NCI-H460 (cell line): ENCODE results near the gene GPHB5. TPM values are rescaled to one million over a fixed set of nuclear protein-coding genes. Genes with fewer than 3 reads are reported as not detected.
"Not testable (repeated sequence)": the region's sequence is repeated elsewhere in the genome, so short reads cannot be mapped to it uniquely, and the experiment has no call there.

Experiments used
- DNase-seq: peaks from one replicate; pipeline ENCODE4 v3.0.0-alpha.2; 2016; ENCODE audit warnings: low read depth; ENCODE audit errors: extremely low read depth
- polyA plus RNA-seq: library from polyadenylated mRNA; depleted of rRNA; stranded (reverse); fragments of >200 nt; gene quantifications from 2 replicates; pipeline ENCODE4 v1.2.3, GENCODE V29; 2014; cell fraction: nucleus; rRNA removed
- total RNA-seq: library from RNA; depleted of rRNA; stranded (reverse); fragments of >200 nt; shearing (Covaris generic); gene quantifications from 2 replicates; pipeline ENCODE4 v1.2.3, GENCODE V29; 2014; rRNA removed

The GPHB5 gene
- not detected in 2 replicates for total RNA-seq
- polyA plus RNA-seq, result not detected in 2 replicates

- DNase-seq, result no peak
Observed at GRCh38 chr14:63318835-63319234, at the start of gene GPHB5. GPHB5 (minus strand) TSS chr14:63318935; CDS start chr14:63317849, 1,086 bp downstream.

- no peak for DNase-seq
Observed at GRCh38 chr14:63367742-63368364, 49.1 kb upstream of the GPHB5 start.

GRCh38 chr14:63362389-63362819 is 43.7 kb upstream of the GPHB5 start:
- DNase-seq, result no peak

- no peak for DNase-seq
Observed at GRCh38 chr14:63361790-63362189, 43.1 kb upstream of the GPHB5 start.

- no peak for DNase-seq
Observed at GRCh38 chr14:63357841-63358240, 39.1 kb upstream of the GPHB5 start.

- no peak for DNase-seq
Observed at GRCh38 chr14:63345826-63346225, 27.1 kb upstream of the GPHB5 start.

- DNase-seq, result no peak
Observed at GRCh38 chr14:63344336-63344735, 25.6 kb upstream of the GPHB5 start.

- no peak for DNase-seq
Observed at GRCh38 chr14:63343878-63344277, 25.1 kb upstream of the GPHB5 start.

GRCh38 chr14:63342371-63342770 is 23.6 kb upstream of the GPHB5 start:
- DNase-seq, result peak; percentile 43

GRCh38 chr14:63328787-63329737 is 10.3 kb upstream of the GPHB5 start:
- no peak for DNase-seq

- DNase-seq, result no peak
Observed at GRCh38 chr14:63326840-63327239, 8.1 kb upstream of the GPHB5 start.

- DNase-seq, result no peak
Observed at GRCh38 chr14:63322897-63323573, 4.3 kb upstream of the GPHB5 start.

GRCh38 chr14:63322472-63322871 is 3.7 kb upstream of the GPHB5 start:
- no peak for DNase-seq

- DNase-seq, result peak; percentile 18
Observed at GRCh38 chr14:63308723-63309317, 9.9 kb downstream of the GPHB5 start.

GRCh38 chr14:63304429-63304828 is 14.3 kb downstream of the GPHB5 start:
- DNase-seq, result not testable (repeated sequence)

GRCh38 chr14:63301891-63302534 is 16.7 kb downstream of the GPHB5 start:
- DNase-seq, result no peak

GRCh38 chr14:63300854-63301253 is 17.9 kb downstream of the GPHB5 start:
- no peak for DNase-seq

GRCh38 chr14:63299351-63300110 is 19.2 kb downstream of the GPHB5 start:
- no peak for DNase-seq

- no peak for DNase-seq
Observed at GRCh38 chr14:63297372-63298063, 21.2 kb downstream of the GPHB5 start.
